GM19395 (cell line): ENCODE measurements around the gene NLRP9.

ENCODE experiments used
- ATAC-seq: cut with Tn5 transposase; IDR thresholded peaks from one replicate; pipeline ENCODE4 v1.9.1; 2021; ENCODE audit warnings: mild to moderate bottlenecking, moderate library complexity; ENCODE audit not compliant: unreplicated experiment

The NLRP9 gene

GRCh38 chr19:55689411-55690108, 48.6 kb downstream of the NLRP9 start:
- ATAC-seq: no peak

GRCh38 chr19:55688422-55689218, 49.6 kb downstream of the NLRP9 start:
- no peak for ATAC-seq

DNA sequence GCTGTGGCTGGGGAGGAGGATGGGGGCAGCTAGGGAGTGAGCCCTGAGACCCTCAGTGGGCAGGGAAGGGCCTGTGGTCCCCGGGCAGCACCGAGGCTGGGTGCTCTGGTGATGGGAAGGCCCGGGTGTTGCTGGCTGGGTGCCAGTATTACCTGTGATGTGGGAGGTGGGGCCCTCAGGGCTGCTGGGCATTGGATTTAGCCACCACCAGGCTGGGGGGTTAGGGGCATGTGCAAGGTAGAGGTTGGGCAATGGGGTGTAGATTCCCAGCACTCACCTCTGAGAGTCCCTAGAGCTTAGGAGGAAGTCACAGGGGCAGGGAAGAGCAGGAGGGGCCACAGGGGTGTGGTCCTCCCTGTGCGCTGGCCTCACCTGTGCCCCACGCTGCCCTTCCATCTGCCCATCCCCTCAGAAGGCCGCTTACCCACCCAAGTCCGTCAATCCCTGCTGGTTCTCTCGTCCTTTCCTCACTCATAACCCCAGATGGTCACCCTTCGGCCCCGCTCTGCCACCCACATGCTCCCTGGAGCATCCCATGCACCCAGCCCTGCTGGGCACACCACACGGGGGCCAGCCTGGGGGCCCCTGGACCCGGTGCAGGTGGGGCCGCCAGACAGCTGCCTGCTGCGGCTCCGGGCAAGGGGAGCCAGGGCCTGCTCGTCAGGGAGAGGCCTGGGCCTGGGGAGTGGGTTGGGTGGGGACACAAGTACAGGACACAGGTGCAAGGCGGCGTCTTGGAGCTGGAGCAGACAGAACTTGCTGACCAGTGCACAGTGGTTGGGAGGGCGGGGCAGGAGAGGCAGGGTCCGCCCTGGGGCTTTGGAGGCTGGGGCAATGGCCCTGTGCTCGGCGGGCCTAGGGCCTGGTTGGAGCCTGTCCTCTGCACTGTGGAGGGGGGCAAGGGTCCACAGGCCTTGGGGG, 50.7 kb downstream of the NLRP9 start:
- ATAC-seq: no peak

DNA sequence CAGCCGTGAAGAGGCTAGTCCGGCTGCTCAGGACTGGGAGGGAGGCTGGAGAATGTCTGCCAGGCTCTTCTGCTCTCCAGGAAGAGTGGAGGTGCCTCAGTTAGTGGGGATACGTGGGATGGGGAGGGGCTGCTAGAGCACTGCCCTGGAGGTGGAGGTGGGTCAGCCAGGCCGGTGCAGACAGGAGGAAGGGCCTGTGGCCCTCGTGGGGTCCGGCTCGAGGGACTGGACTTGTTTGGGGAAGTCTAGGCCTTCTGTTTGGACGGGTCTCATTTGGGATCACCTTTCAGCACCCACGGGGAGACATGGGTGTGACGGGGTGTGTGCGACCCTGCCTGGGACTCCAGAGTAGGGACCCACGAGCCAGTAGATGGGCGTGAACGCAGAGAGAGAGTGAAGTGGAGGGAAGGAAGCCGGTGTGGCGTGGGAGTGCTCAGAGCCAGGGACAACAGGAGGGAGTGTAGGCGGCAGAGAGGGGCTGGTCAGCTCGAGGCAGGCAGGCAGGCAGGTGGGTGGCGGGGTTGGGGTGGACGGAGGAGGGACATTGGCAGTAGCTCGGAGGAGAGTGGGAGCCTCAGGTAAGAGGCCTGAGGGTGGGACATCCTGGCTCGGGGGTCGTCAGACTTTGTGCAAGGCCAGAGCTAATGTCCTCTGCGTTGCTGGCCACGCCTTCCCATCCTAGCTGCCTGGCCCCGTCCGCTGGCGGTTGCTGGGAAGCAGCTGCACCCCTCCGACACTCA, 51.7 kb downstream of the NLRP9 start:
- no peak for ATAC-seq

GRCh38 chr19:55685776-55686175, 52.4 kb downstream of the NLRP9 start:
- no peak for ATAC-seq

DNA sequence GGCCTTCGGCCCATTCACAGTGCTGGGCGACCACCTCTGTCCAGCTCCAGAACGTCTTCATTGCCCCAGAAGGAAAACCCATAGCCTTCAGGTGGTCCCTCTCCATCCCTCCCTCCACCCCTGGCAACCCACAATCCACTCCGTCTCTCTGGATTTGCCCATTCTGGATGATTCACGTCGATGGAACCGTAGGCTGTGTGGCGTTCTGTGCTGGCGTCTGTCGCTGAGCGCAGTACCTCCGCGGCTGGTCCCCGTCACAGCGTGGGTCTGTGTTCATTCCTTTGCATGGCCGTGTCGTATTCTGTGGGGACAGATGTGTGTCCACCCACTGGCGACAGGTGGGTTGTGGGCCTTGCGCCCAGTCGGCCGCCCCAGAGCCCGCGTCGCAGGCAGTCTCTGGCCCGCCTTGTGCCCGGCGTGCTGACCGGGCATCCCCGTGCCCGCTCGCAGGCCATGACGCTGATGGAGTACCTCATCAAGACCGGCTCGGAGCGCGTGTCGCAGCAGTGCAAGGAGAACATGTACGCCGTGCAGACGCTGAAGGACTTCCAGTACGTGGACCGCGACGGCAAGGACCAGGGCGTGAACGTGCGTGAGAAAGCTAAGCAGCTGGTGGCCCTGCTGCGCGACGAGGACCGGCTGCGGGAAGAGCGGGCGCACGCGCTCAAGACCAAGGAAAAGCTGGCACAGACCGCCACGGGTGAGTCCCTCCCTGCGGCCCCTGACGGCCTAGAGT, 53.1 kb downstream of the NLRP9 start:
- no peak for ATAC-seq

- no peak for ATAC-seq
These were observed 54.5 kb downstream of the NLRP9 start for GRCh38 chr19:55683449-55684261.

- no peak for ATAC-seq
These were observed 56.8 kb downstream of the NLRP9 start for GRCh38 chr19:55681131-55682092.

GRCh38 chr19:55680339-55681130, 57.7 kb downstream of the NLRP9 start:
- no peak for ATAC-seq

DNA sequence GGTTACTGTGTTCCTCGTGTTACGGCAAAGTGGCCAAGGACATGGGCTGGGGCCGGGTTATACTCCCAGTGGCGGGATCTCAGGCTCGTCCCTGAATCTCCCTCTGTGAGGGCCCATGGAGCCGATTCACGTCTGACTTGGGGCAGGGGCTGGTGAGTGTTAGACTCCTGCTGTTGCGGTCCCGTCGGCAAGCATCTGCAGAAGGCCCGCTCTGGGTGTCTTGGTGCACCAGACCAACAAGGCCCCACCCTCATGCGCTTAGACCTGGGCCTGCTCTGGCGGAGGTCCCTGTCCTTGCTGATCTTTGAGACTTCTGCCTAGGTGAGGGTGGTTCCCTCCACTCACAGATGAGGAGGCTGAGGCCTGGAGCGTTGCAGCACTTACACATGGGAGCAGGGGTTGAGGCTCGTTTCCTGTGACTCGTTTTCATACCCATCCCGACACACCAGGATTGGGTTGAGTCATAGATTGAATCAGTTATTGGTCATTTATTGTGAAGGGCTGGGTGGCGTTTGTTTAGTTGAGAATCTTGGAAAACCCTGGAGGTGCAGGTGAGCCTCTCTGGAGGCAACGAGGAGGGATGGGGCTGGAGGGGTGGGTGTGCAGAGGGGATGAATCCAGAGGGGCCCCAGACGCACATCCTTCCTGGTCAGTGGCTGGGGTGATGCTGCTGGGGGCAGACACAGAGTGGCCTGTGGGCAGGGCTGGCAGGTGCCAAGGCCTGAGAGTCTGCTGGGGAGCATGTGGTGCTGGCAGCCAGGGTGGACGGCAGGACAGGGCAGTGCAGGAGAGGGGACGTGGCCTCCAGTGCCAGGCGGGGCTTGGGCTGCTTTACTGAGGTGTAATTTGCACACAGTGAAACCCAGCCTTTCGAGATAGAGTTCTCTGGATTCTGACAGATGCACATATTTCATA, 58.6 kb downstream of the NLRP9 start:
- ATAC-seq: no peak

- ATAC-seq: peak; percentile 83
These were observed 60.0 kb downstream of the NLRP9 start for GRCh38 chr19:55678121-55678671.

DNA sequence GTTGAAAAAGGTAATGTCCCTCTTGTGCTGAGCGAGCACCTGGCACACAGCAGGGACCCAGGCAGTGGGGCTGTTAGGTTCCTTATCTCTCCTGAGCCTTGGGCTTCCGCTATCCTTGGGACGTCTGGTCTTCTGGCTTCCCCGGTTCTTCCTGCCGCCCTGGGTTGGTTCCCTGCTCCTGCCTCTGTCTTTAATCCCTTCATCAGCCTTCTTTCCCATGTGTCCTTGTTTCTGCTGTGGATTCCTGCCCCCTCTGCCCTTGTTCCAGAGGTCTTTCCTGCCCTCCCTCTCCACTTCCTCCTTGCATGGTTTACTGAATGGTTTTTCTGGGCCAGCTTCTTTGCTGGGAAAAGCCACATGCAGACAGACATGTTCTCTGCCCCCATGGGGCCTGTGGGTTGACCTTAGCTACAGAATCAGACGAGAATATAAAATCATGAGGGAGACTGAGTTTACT, 60.6 kb downstream of the NLRP9 start:
- ATAC-seq: peak; percentile 2

DNA sequence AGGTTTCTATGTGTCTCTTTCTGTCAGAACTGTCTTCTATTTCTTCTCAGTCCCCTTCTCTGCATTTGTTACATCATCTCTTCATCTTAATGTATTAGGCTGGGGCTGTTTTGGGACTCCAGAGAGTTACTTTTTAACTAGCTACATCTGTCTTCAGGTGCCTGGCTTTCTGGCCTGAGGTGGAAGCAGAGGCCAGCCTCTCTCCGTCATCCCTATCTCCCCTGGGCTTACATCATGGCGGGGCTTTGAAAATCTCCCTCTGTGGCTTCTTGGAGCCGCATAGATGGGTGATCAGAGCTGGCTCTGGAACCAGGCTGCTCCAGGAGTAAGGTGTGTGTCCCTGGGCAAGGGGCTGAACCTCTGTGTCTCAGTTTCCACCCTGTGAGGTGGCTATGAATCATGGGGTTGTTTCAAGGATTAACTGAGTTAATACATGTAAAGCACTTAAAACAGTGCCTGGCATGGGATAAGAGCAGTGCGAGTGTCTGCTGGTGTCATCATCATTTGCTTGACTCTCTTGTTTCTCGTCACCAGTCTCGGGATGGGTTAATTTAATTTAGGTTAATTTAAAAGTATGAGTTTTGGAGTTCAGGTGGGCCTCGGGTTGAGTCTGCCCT, 61.2 kb downstream of the NLRP9 start:
- no peak for ATAC-seq

DNA sequence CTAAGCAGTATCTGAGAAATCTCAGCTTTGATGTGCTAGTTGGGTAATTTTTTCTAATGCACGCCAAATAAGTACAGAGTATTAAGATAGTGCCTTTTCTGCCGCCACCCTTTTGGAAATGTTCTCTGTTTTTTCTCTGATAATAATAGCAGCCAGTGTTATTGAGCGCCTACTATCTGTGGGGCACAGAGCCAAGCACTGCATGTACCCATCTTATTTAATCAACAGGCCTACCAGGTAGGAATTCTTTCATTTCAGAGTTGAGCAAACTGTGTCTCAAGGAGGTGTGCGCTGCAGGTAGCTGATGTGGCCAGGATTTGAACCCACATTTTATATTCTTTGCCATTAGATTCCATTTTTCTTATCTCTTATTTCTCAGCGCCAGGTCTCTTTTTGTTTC, 61.8 kb downstream of the NLRP9 start:
- ATAC-seq: no peak

DNA sequence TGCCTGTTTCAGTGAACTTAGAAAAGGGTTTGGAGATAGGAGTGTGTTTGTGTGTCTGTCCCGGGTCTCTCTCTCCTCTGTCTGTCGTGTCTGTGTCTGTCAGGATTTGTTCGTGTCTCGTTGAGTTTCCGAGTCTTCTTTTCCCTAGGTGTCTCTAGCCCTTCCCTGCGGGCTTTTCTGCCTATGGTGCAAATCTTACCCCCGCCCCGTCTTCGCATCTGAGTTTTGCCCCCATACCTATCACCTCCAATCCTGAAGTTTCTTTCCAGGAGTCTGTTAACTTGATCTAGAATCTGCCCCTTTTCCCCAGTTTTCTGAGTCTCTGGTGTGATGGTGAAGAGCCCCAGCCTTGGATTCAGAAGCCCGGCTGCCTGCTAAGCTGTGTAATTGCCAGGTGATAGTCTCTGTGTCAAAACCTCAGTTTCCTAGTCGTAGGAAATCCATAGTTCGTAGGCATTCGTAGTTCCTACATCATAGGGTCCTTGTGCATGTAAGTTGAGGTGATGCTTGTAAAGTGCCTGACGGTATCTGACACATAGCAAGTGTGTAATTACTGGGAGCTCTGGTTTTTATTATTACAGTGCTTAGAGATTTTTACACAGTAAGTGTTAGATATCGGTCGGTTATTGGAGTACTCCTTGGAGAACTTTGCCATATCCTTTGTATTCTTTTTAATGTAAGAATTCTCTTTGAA, 62.4 kb downstream of the NLRP9 start:
- no peak for ATAC-seq
